ENCODE results near the gene SLC9A6. TPM values are rescaled to one million over a fixed set of nuclear protein-coding genes. Genes with fewer than 3 reads are reported as not detected.
A peak's percentile ranks its signal among the peaks of the same experiment; 100 is the strongest.

SLC9A6 gene
- total RNA-seq, 1 experiment from 2014 or later = 13.0 TPM

DNA sequence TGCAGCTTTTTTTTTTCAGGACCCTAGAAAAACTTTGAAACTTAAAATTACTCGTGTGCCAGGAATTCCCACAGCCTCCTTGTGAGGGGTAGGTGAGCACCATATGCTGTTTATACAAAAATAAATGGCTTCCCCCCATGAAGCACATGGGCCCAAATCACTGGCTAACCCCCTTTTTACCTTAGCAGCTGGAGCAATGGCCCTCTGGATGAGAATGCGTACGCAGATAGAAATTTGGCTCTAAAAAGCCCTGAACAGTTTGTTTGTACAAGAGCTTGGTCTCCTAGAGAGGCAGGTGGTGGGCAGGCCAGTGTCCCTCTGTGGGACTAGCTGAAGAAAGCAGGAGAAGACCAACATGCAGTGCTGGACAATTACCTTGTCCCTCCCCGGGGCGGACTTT, 76.5 kb downstream of the SLC9A6 start:
- H3K27me3 ChIP-seq (replicated peaks; ENCODE audit: insufficient read depth, low read depth, low read length, poor library complexity) = no peaks in the 10 kb centered on the region
- no peaks in the 10 kb centered on the region for H3K36me3 ChIP-seq (ENCODE audit: insufficient read depth, low read length, poor library complexity, severe bottlenecking)
- CTCF ChIA-PET = no interaction called here
- no peak overlapping the region for H3K4me3 ChIP-seq (ENCODE audit: low read depth, low read length, poor library complexity, severe bottlenecking)
- H3K9me3 ChIP-seq (ENCODE audit: low read depth, low read length, poor library complexity, severe bottlenecking) = no peaks in the 10 kb centered on the region
- intact Hi-C loops (cut with micrococcal nuclease; ENCODE audit: unreplicated experiment) = no loop called here
- no peak for DNase-seq (ENCODE audit: low spot score)
- H3K27ac ChIP-seq (ENCODE audit: low read depth, low read length, poor library complexity, severe bottlenecking) = no peak overlapping the region
- POLR2A ChIA-PET (ENCODE audit: low non-redundant PET) = no interaction called here
- BruUV-seq (replicated peaks) = no TSS peak
- H3K4me1 ChIP-seq (ENCODE audit: insufficient read depth, low read length, poor library complexity, severe bottlenecking) = peaks cover 3% of the 10 kb centered on the region
- no peak for TF ChIP-seq EZH2 (IDR thresholded peaks at IDR 0.05; ENCODE audit: borderline replicate concordance, low read depth, low read length, poor library complexity, severe bottlenecking)
- TF ChIP-seq, protein P1, sequence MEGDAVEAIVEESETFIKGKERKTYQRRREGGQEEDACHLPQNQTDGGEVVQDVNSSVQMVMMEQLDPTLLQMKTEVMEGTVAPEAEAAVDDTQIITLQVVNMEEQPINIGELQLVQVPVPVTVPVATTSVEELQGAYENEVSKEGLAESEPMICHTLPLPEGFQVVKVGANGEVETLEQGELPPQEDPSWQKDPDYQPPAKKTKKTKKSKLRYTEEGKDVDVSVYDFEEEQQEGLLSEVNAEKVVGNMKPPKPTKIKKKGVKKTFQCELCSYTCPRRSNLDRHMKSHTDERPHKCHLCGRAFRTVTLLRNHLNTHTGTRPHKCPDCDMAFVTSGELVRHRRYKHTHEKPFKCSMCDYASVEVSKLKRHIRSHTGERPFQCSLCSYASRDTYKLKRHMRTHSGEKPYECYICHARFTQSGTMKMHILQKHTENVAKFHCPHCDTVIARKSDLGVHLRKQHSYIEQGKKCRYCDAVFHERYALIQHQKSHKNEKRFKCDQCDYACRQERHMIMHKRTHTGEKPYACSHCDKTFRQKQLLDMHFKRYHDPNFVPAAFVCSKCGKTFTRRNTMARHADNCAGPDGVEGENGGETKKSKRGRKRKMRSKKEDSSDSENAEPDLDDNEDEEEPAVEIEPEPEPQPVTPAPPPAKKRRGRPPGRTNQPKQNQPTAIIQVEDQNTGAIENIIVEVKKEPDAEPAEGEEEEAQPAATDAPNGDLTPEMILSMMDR (conservative IDR thresholded peaks at IDR 0.05; ENCODE audit: low read depth, low read length) = no peak

DNA sequence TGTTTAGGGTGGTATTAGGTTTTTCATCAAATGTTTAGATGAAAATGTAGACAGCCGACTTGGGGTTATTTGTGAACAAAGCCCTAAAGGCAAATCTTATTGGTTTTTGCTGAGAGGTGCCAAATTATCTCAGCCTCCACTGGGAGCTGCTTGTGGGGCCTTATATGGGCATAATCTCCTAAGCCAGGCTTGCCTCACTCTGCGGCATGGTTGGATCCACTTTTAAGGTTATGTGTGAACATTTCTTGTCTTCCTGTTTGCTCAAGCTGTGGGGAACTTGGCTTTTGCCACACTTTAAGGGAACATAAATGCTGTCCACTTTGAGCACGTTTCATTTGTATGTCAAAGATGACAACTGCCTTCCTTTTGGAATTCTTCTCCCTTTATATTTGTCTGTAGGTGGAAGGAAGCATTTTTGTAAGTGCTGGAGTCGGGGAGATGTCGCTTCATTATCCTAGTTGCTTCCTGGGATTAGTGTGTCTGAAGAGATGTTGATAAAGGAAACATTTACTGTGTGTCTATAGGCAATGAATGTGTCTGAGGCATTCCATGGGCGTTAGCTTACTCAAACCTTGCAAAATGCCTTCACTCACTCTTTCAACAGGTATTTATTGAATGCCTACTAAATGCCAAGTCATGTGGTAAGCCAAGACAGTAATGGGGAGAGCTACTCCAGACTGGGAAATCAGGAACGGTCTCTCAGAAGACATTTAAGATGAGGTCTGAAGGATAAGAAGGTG, 78.3 kb downstream of the SLC9A6 start:
- H3K27ac ChIP-seq (ENCODE audit: low read depth, low read length, poor library complexity, severe bottlenecking) = peak overlapping the region; percentile 22
- ChIA-PET CTCF (no interaction called here), POLR2A (ENCODE audit: low non-redundant PET) (no interaction called here)
- DNase-seq (ENCODE audit: low spot score) = peak; percentile 51
- H3K4me3 ChIP-seq (ENCODE audit: low read depth, low read length, poor library complexity, severe bottlenecking) = no peak overlapping the region
- no peaks in the 10 kb centered on the region for H3K9me3 ChIP-seq (ENCODE audit: low read depth, low read length, poor library complexity, severe bottlenecking)
- BruUV-seq (replicated peaks) = no TSS peak
- intact Hi-C loops (cut with micrococcal nuclease; ENCODE audit: unreplicated experiment) = no loop called here
- TF ChIP-seq EZH2 (IDR thresholded peaks at IDR 0.05; ENCODE audit: borderline replicate concordance, low read depth, low read length, poor library complexity, severe bottlenecking) = no peak
- TF ChIP-seq, protein P1 (conservative IDR thresholded peaks at IDR 0.05; ENCODE audit: low read depth, low read length) = no peak
- peaks cover 3% of the 10 kb centered on the region for H3K4me1 ChIP-seq (ENCODE audit: insufficient read depth, low read length, poor library complexity, severe bottlenecking)
- no peaks in the 10 kb centered on the region for H3K27me3 ChIP-seq (replicated peaks; ENCODE audit: insufficient read depth, low read depth, low read length, poor library complexity)
- H3K36me3 ChIP-seq (ENCODE audit: insufficient read depth, low read length, poor library complexity, severe bottlenecking) = no peaks in the 10 kb centered on the region

GRCh38 chrX:136064661-136065043, 79.4 kb downstream of the SLC9A6 start:
- no peak for TF ChIP-seq EZH2 (IDR thresholded peaks at IDR 0.05; ENCODE audit: borderline replicate concordance, low read depth, low read length, poor library complexity, severe bottlenecking)
- TF ChIP-seq, protein P1 (conservative IDR thresholded peaks at IDR 0.05; ENCODE audit: low read depth, low read length) = no peak
- ChIA-PET POLR2A (ENCODE audit: low non-redundant PET) (no interaction called here), CTCF (no interaction called here)
- H3K4me3 ChIP-seq (ENCODE audit: low read depth, low read length, poor library complexity, severe bottlenecking) = no peak overlapping the region
- DNase-seq (ENCODE audit: low spot score) = no peak
- no peaks in the 10 kb centered on the region for H3K27me3 ChIP-seq (replicated peaks; ENCODE audit: insufficient read depth, low read depth, low read length, poor library complexity)
- H3K4me1 ChIP-seq (ENCODE audit: insufficient read depth, low read length, poor library complexity, severe bottlenecking) = peaks cover 3% of the 10 kb centered on the region
- no TSS peak for BruUV-seq (replicated peaks)
- no peak overlapping the region for H3K27ac ChIP-seq (ENCODE audit: low read depth, low read length, poor library complexity, severe bottlenecking)
- no peaks in the 10 kb centered on the region for H3K36me3 ChIP-seq (ENCODE audit: insufficient read depth, low read length, poor library complexity, severe bottlenecking)
- no peaks in the 10 kb centered on the region for H3K9me3 ChIP-seq (ENCODE audit: low read depth, low read length, poor library complexity, severe bottlenecking)
- intact Hi-C loops (cut with micrococcal nuclease; ENCODE audit: unreplicated experiment) = no loop called here

All from A673 (cell line).